Bronchial epithelial cell (primary cell): ENCODE measurements around the gene LSM10. TPM values are rescaled to one million over a fixed set of nuclear protein-coding genes. Genes with fewer than 3 reads are reported as not detected.

Source experiments
- DNase-seq: peaks from one replicate; pipeline ENCODE4 v3.0.0-alpha.2; 2010; ENCODE audit warnings: low read depth
- FAIRE-seq: peaks from 2 replicates; lab custom pipeline; 2011; peaks lifted over from hg19 to GRCh38; lab: Jason Lieb, UNC
- H3K27me3 ChIP-seq: 2 replicates; pipeline ENCODE4 v1.5.1; 2011; ENCODE audit warnings: low read length; ENCODE audit not compliant: control insufficient read depth, insufficient read depth
- H3K36me3 ChIP-seq: 2 replicates; pipeline ENCODE4 v1.5.1; 2011; ENCODE audit warnings: low read length; ENCODE audit not compliant: control insufficient read depth, insufficient read depth
- H3K4me3 ChIP-seq: 2 replicates; pipeline ENCODE4 v1.5.1; 2011; ENCODE audit warnings: mild to moderate bottlenecking, low read depth, low read length, control low read depth
- CTCF ChIP-seq: IDR thresholded peaks from 2 replicates; pipeline ENCODE4 v1.5.1; 2011; ENCODE audit warnings: mild to moderate bottlenecking, moderate library complexity, low read length, control low read depth, inconsistent platforms; ENCODE audit not compliant: insufficient read depth, severe bottlenecking
- total RNA-seq: library from RNA; depleted of rRNA; stranded (reverse); fragments of >200 nt; gene quantifications from 2 replicates; pipeline ENCODE4 v1.2.1, GENCODE V29; 2014

LSM10 gene
- total RNA-seq, 1 donor from 2014 or later, result 7.6 TPM

GRCh38 chr1:36369061-36369861 is 28.4 kb downstream of the LSM10 start:
- no peak for FAIRE-seq
- no peaks in the 10 kb centered on the region for H3K27me3 ChIP-seq
- peak; percentile 89 for TF ChIP-seq CTCF
- DNase-seq, result peak; percentile 45
- peaks cover 20% of the 10 kb centered on the region for H3K36me3 ChIP-seq
- H3K4me3 ChIP-seq, result no peak overlapping the region

- FAIRE-seq, result no peak
- no peak for DNase-seq
- no peak for TF ChIP-seq CTCF
- no peaks in the 10 kb centered on the region for H3K27me3 ChIP-seq
- H3K36me3 ChIP-seq, result peaks cover 20% of the 10 kb centered on the region
- H3K4me3 ChIP-seq, result no peak overlapping the region
Observed at GRCh38 chr1:36367798-36368197, 29.9 kb downstream of the LSM10 start.

GRCh38 chr1:36367066-36367465 is 30.6 kb downstream of the LSM10 start:
- H3K27me3 ChIP-seq, result no peaks in the 10 kb centered on the region
- DNase-seq (no peak), FAIRE-seq (no peak)
- TF ChIP-seq CTCF, result no peak
- H3K36me3 ChIP-seq, result peaks cover 22% of the 10 kb centered on the region
- H3K4me3 ChIP-seq, result no peak overlapping the region

GRCh38 chr1:36366091-36366661 is 31.5 kb downstream of the LSM10 start:
- DNase-seq (no peak), FAIRE-seq (no peak)
- H3K4me3 ChIP-seq, result no peak overlapping the region
- TF ChIP-seq CTCF, result no peak
- H3K27me3 ChIP-seq, result no peaks in the 10 kb centered on the region
- H3K36me3 ChIP-seq, result peaks cover 25% of the 10 kb centered on the region

- H3K36me3 ChIP-seq, result peaks cover 27% of the 10 kb centered on the region
- no peak for DNase-seq
- H3K27me3 ChIP-seq, result no peaks in the 10 kb centered on the region
- H3K4me3 ChIP-seq, result no peak overlapping the region
- FAIRE-seq, result no peak
- TF ChIP-seq CTCF, result no peak
Observed at GRCh38 chr1:36365381-36365780, 32.3 kb downstream of the LSM10 start.
